HEK293 (cell line): ENCODE measurements around the gene BCL11A.

Experiments
- CTCF ChIA-PET: fragments of 350-600 bp; formaldehyde crosslinking; extraction: SDS; loops from one replicate; lab custom pipeline; 2021; ENCODE audit warnings: antibody characterized with exemption; lab: Yijun Ruan, JAX
- POLR2A ChIA-PET: fragments of 300-600 bp; formaldehyde crosslinking; extraction: SDS; loops from one replicate; lab custom pipeline; 2020; ENCODE audit warnings: antibody characterized with exemption, inconsistent platforms; lab: Yijun Ruan, JAX
- H3K27ac ChIP-seq: fragments of 200-500 bp; sonication (Bioruptor generic); 2 replicates; pipeline ENCODE4 v1.5.1; 2014; ENCODE audit warnings: low read depth, low read length, control low read depth, inconsistent platforms; ENCODE audit errors: extremely low read depth
- H3K36me3 ChIP-seq, 2 experiments: fragments of 200-500 bp in 1 of 2; sonication (Bioruptor generic) in 1 of 2; 1 replicate in 1 of 2; 2 replicates in 1 of 2; pipeline ENCODE4 v1.5.1; 2014 to 2017; ENCODE audit warnings: inconsistent platforms in 2 of 2, low read length in 2 of 2; ENCODE audit not compliant: control insufficient read depth in 2 of 2, insufficient read depth in 1 of 2
- H3K4me1 ChIP-seq: fragments of 200-500 bp; sonication (Bioruptor generic); 2 replicates; pipeline ENCODE4 v1.5.1; 2014; ENCODE audit warnings: mild to moderate bottlenecking, low read length, inconsistent platforms; ENCODE audit not compliant: control insufficient read depth, insufficient read depth
- H3K4me3 ChIP-seq: 2 replicates; pipeline ENCODE4 v1.5.1; 2011; ENCODE audit warnings: low read depth, mild to moderate bottlenecking, control low read depth, low read length, moderate library complexity
- H3K9me3 ChIP-seq: fragments of 200-500 bp; sonication (Bioruptor generic); 2 replicates; pipeline ENCODE4 v1.5.1; 2014; ENCODE audit warnings: low read depth, low read length, inconsistent platforms; ENCODE audit not compliant: control insufficient read depth, insufficient read depth
- ATF2 ChIP-seq: fragments of 450-650 bp; formaldehyde crosslinking; IDR thresholded peaks from 2 replicates; pipeline ENCODE4 v1.5.1; 2016; ENCODE audit warnings: missing biosample characterization, missing genetic modification characterization, low read depth
- ZFP69B ChIP-seq: fragments of 450-650 bp; formaldehyde crosslinking; IDR thresholded peaks from 2 replicates; pipeline ENCODE4 v1.5.1; 2016; ENCODE audit warnings: missing biosample characterization, missing genetic modification characterization
- ZNF169 ChIP-seq: fragments of 450-650 bp; formaldehyde crosslinking; IDR thresholded peaks from 2 replicates; pipeline ENCODE4 v1.5.1; 2016; ENCODE audit warnings: missing biosample characterization, missing genetic modification characterization
- ZNF18 ChIP-seq: fragments of 450-650 bp; formaldehyde crosslinking; IDR thresholded peaks from 2 replicates; pipeline ENCODE4 v1.5.1; 2016; ENCODE audit warnings: missing biosample characterization, missing genetic modification characterization
- ZNF2 ChIP-seq: fragments of 450-650 bp; formaldehyde crosslinking; IDR thresholded peaks from 2 replicates; pipeline ENCODE4 v1.5.1; 2016; ENCODE audit warnings: missing biosample characterization, missing genetic modification characterization
- ZNF239 ChIP-seq: fragments of 450-650 bp; formaldehyde crosslinking; IDR thresholded peaks from 2 replicates; pipeline ENCODE4 v1.5.1; 2016; ENCODE audit warnings: missing biosample characterization, missing genetic modification characterization
- ZNF292 ChIP-seq: fragments of 450-650 bp; formaldehyde crosslinking; IDR thresholded peaks from 2 replicates; pipeline ENCODE4 v1.5.1; 2016; ENCODE audit warnings: low read depth, missing biosample characterization, missing genetic modification characterization, borderline replicate concordance
- ZNF311 ChIP-seq: fragments of 450-650 bp; formaldehyde crosslinking; IDR thresholded peaks from 2 replicates; pipeline ENCODE4 v1.5.1; 2017; ENCODE audit warnings: missing biosample characterization, missing genetic modification characterization, borderline replicate concordance
- ZNF324 ChIP-seq: fragments of 450-650 bp; formaldehyde crosslinking; IDR thresholded peaks from 2 replicates; pipeline ENCODE4 v1.5.1; 2016; ENCODE audit warnings: missing biosample characterization, missing genetic modification characterization
- ZNF335 ChIP-seq: fragments of 450-650 bp; formaldehyde crosslinking; conservative IDR thresholded peaks from 2 replicates; pipeline ENCODE4 v1.5.1; 2016; ENCODE audit warnings: missing biosample characterization, missing genetic modification characterization
- ZNF488 ChIP-seq: fragments of 450-650 bp; formaldehyde crosslinking; IDR thresholded peaks from 2 replicates; pipeline ENCODE4 v1.5.1; 2016; ENCODE audit warnings: missing biosample characterization, missing genetic modification characterization
- ZNF501 ChIP-seq: fragments of 450-650 bp; formaldehyde crosslinking; IDR thresholded peaks from 2 replicates; pipeline ENCODE4 v1.5.1; 2016; ENCODE audit warnings: missing biosample characterization, missing genetic modification characterization
- ZNF621 ChIP-seq: fragments of 450-650 bp; formaldehyde crosslinking; IDR thresholded peaks from 2 replicates; pipeline ENCODE4 v1.5.1; 2017; ENCODE audit warnings: missing biosample characterization, missing genetic modification characterization
- ZNF629 ChIP-seq: fragments of 450-650 bp; formaldehyde crosslinking; IDR thresholded peaks from 2 replicates; pipeline ENCODE4 v1.5.1; 2017; ENCODE audit warnings: missing biosample characterization, missing genetic modification characterization
- ZNF664 ChIP-seq: fragments of 450-650 bp; formaldehyde crosslinking; IDR thresholded peaks from 2 replicates; pipeline ENCODE4 v1.5.1; 2016; ENCODE audit warnings: missing biosample characterization, missing genetic modification characterization
- ZNF677 ChIP-seq: fragments of 450-650 bp; IDR thresholded peaks from 2 replicates; pipeline ENCODE4 v1.5.0; 2018; ENCODE audit warnings: missing biosample characterization, mild to moderate bottlenecking, missing genetic modification characterization, moderate library complexity
- TF ChIP-seq, protein P1 (sequence below): fragments of 450-650 bp; formaldehyde crosslinking; IDR thresholded peaks from 2 replicates; pipeline ENCODE4 v1.5.1; 2017; ENCODE audit warnings: missing biosample characterization, mild to moderate bottlenecking, missing genetic modification characterization, moderate library complexity
- TF ChIP-seq, protein P2 (sequence below): fragments of 450-650 bp; formaldehyde crosslinking; IDR thresholded peaks from 2 replicates; pipeline ENCODE4 v1.5.1; 2016; ENCODE audit warnings: missing biosample characterization, missing genetic modification characterization

The BCL11A gene

DNA sequence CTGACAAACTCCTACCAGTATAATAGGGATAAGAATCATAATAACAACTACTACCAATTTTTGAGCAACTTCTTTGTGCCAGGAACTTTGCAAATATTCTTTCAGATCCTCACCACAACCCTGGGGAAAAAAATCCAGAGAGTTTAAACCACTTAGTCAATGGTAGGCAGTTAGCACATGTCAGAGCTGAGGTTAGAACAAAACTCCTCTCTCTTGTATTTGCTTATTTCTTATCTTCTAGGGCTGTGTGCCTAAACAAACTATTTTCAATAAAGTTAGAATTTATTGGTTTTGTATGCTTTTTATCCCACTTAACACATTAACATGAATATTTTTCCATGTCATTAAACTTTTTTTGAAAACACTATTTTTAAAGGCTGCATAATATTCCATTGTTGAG lies 127.1 kb downstream of the BCL11A start:
- H3K4me3 ChIP-seq: no peak overlapping the region
- no peak overlapping the region for H3K27ac ChIP-seq
- CTCF ChIA-PET: interaction anchor here (2.0 kb wide), 1 partner anchor 13 kb away, joined by 4 read pairs; no protein-coding TSS in a partner anchor
- no peaks in the 10 kb centered on the region for H3K9me3 ChIP-seq
- H3K4me1 ChIP-seq: no peaks in the 10 kb centered on the region
- TF ChIP-seq ZNF501 (tag by site-specific recombination) (no peak), ZNF239 (tag by site-specific recombination) (no peak), ZNF621 (tag by site-specific recombination) (no peak)
- TF ChIP-seq, all 188 proteins: peak for 0
- H3K36me3 ChIP-seq: no peaks in the 10 kb centered on the region
- POLR2A ChIA-PET: no interaction called here

DNA sequence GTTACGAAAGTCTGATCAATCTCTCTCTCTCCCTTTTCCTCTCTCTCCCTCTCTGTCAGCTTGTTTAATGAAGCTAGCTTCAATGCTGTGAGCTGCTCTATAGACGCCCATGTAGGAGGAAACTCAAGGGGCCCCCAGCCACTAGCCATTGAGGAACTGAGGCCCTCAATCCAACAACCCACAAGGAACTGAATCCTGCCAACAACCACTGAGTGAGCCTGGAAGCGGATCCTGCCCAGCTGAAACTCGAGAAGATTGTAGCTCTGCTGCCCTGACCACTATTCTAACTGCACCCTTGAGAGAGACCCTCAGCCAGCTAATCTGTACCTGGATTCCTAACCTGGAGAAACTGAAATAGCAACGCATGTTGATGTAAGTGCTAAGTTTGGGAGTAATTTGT lies 129.2 kb downstream of the BCL11A start:
- TF ChIP-seq, protein P1, sequence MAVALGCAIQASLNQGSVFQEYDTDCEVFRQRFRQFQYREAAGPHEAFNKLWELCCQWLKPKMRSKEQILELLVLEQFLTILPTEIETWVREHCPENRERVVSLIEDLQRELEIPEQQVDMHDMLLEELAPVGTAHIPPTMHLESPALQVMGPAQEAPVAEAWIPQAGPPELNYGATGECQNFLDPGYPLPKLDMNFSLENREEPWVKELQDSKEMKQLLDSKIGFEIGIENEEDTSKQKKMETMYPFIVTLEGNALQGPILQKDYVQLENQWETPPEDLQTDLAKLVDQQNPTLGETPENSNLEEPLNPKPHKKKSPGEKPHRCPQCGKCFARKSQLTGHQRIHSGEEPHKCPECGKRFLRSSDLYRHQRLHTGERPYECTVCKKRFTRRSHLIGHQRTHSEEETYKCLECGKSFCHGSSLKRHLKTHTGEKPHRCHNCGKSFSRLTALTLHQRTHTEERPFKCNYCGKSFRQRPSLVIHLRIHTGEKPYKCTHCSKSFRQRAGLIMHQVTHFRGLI (tag by site-specific recombination): no peak
- TF ChIP-seq ZFP69B: no peak
- no peak for TF ChIP-seq ZNF169 (tag by site-specific recombination)
- no peak for TF ChIP-seq ZNF664 (tag by site-specific recombination)
- no peak for TF ChIP-seq ZNF2 (tag by site-specific recombination)
- TF ChIP-seq ATF2 (tag by site-specific recombination): no peak
- H3K4me3 ChIP-seq: no peak overlapping the region
- ChIA-PET CTCF (interaction anchor here (0.5 to 2.0 kb wide), 3 partner anchors 15 to 122 kb away, joined by 3 to 4 read pairs (median 3); no protein-coding TSS in a partner anchor), POLR2A (no interaction called here)
- H3K4me1 ChIP-seq: no peaks in the 10 kb centered on the region
- H3K27ac ChIP-seq: no peak overlapping the region
- H3K36me3 ChIP-seq: no peaks in the 10 kb centered on the region
- H3K9me3 ChIP-seq: no peaks in the 10 kb centered on the region

DNA sequence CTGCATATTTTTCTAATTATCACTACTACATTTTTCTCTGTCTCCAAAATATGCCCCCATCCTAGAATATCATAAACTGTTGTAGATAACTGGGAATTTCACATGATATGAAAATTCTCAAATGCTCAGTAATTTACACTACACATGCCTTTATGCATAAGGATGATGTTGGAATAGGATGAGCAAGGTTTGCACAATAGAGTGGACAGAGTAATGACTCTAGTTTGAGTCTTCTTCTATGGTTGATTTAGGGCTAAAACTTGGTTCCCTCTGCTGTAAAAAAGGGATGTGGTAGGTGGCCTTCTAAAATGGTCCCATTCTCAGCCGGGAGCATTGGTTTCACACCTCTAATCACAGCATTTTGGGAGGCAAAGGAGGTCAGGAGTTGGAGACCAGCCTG lies 129.9 kb downstream of the BCL11A start:
- no peaks in the 10 kb centered on the region for H3K4me1 ChIP-seq
- CTCF ChIA-PET: interaction anchor here (0.5 kb wide), 1 partner anchor 123 kb away, joined by 3 read pairs; no protein-coding TSS in a partner anchor

DNA sequence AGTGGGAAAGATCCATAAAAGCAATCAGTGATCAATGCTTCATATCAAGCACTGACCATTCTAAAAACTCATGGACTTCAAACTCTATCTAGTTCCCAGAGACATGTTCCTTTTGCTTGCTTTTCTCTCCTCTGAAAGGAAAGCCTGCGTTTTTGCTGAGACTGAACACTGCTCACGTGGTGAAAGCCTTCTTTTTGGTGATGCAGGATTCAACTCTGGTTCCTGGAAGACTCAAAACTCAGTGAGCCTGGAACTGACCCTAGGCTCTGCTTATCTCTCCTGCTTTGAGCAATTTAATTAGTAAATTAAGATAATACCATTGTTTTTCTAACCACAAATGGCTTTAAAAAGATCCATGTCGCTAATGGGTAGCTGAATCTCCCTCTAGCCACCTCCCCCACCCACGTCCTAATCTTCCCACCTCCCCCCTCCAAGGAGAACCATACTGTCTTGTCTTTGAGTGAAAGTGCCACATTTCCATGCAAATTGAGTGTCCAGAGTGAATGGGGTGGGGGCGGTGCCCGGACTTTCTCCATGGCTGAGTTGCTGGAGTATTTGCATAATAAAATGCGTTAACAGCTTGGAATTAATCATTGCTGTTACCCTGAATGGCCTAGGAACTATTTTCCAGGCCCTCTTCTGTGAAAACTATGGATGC lies 130.5 kb downstream of the BCL11A start:
- ChIA-PET CTCF (no interaction called here), POLR2A (interaction anchor here (0.5 kb wide), 1 partner anchor 275 kb away, joined by 3 read pairs; no protein-coding TSS in a partner anchor)
- Histone ChIP-seq H3K9me3 (no peaks in the 10 kb centered on the region), H3K36me3 (no peaks in the 10 kb centered on the region), H3K27ac (no peak overlapping the region), H3K4me1 (no peaks in the 10 kb centered on the region), H3K4me3 (no peak overlapping the region)
- TF ChIP-seq ZNF335: no peak
- TF ChIP-seq ZNF292 (tag by site-specific recombination): no peak
- no peak for TF ChIP-seq ATF2 (tag by site-specific recombination)
- no peak for TF ChIP-seq ZNF18 (tag by site-specific recombination)
- no peak for TF ChIP-seq ZNF311 (tag by site-specific recombination)
- no peak for TF ChIP-seq ZNF488 (tag by site-specific recombination)

More for the DNA sequence above, 129.9 kb downstream of the BCL11A start:
- no peak overlapping the region for H3K4me3 ChIP-seq
- POLR2A ChIA-PET: interaction anchor here (0.5 kb wide), 1 partner anchor 274 kb away, joined by 3 read pairs; no protein-coding TSS in a partner anchor
- no peak overlapping the region for H3K27ac ChIP-seq
- no peak for TF ChIP-seq ZNF629 (tag by site-specific recombination)
- TF ChIP-seq ZNF677 (tag by site-specific recombination): no peak
- no peak for TF ChIP-seq ZNF324
- TF ChIP-seq, protein P2, sequence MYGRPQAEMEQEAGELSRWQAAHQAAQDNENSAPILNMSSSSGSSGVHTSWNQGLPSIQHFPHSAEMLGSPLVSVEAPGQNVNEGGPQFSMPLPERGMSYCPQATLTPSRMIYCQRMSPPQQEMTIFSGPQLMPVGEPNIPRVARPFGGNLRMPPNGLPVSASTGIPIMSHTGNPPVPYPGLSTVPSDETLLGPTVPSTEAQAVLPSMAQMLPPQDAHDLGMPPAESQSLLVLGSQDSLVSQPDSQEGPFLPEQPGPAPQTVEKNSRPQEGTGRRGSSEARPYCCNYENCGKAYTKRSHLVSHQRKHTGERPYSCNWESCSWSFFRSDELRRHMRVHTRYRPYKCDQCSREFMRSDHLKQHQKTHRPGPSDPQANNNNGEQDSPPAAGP (tag by site-specific recombination): no peak
- H3K36me3 ChIP-seq: no peaks in the 10 kb centered on the region
- no peaks in the 10 kb centered on the region for H3K9me3 ChIP-seq
